Spleen (tissue), 11 donors: Measurements from ENCODE around the gene PNMA6F. TPM values are rescaled to one million over a fixed set of nuclear protein-coding genes. Genes with fewer than 3 reads are reported as not detected.
"Not testable (repeated sequence)": the region's sequence is repeated elsewhere in the genome, so short reads cannot be mapped to it uniquely, and the experiment has no call there.

Experiments
- DNase-seq: peaks from one replicate; pipeline ENCODE4 v3.0.0-alpha.2; 2020
- H3K27ac ChIP-seq, 8 donors: fragments of 200-600 bp; sonication (generic) in 7 of 8; 1 replicate in 4 of 8; 2 replicates in 4 of 8; pipeline versions ENCODE4 v1.5.0 to v1.8.0; 2016 to 2021; ENCODE audit warnings: inconsistent platforms in 4 of 8, mild to moderate bottlenecking in 4 of 8, moderate library complexity in 1 of 8
- H3K27me3 ChIP-seq, 7 donors: fragments of 200-600 bp; sonication (generic) in 6 of 7; replicated peaks in 1 of 7; 1 replicate in 4 of 7; 2 replicates in 3 of 7; pipeline versions ENCODE4 v1.5.0 to v1.8.0; 2016 to 2021; ENCODE audit warnings: inconsistent platforms in 3 of 7, mild to moderate bottlenecking in 1 of 7
- H3K36me3 ChIP-seq, 6 donors: fragments of 200-600 bp; sonication (generic) in 5 of 6; 1 replicate in 4 of 6; 2 replicates in 2 of 6; pipeline versions ENCODE4 v1.5.0 to v1.8.0; 2016 to 2021; ENCODE audit warnings: inconsistent platforms in 2 of 6
- H3K4me1 ChIP-seq, 6 donors: fragments of 200-600 bp; sonication (generic) in 5 of 6; 1 replicate in 3 of 6; 2 replicates in 3 of 6; pipeline versions ENCODE4 v1.5.0 to v1.8.0; 2016 to 2021; ENCODE audit warnings: inconsistent platforms in 3 of 6
- H3K4me3 ChIP-seq, 8 donors: fragments of 200-600 bp; sonication (generic) in 7 of 8; 1 replicate in 4 of 8; 2 replicates in 4 of 8; pipeline versions ENCODE4 v1.5.0 to v1.8.0; 2016 to 2021; ENCODE audit warnings: inconsistent platforms in 4 of 8, mild to moderate bottlenecking in 4 of 8, moderate library complexity in 2 of 8
- H3K9me3 ChIP-seq, 8 donors: fragments of 200-600 bp; sonication (generic) in 7 of 8; 1 replicate in 4 of 8; 2 replicates in 4 of 8; pipeline versions ENCODE4 v1.5.0 to v1.8.0; 2016 to 2021; ENCODE audit warnings: inconsistent platforms in 4 of 8
- WGBS, 5 donors: extraction: QIAGEN DNeasy Blood & Tissue Kit in 3 of 5; methylation state at CpG; one replicate each; pipeline versions ENCODE4 v1.1.5 to v1.1.7; 2013 to 2018; 5-methylcytosine and 5-hydroxymethylcytosine counted together
- intact Hi-C: fragments of 100-400 bp; cut with DNase I; formaldehyde crosslinking; loops from one replicate; pipeline ENCODE4 v1.15.0; 2023; ENCODE audit warnings: low total_unique reads
- polyA plus RNA-seq, 3 donors: library from polyadenylated mRNA; stranded (reverse); fragments of 200-250 nt; gene quantifications; one replicate each; pipeline ENCODE4 v1.2.1, GENCODE V29; 2013
- small RNA-seq, 4 donors: library from RNA; depleted of rRNA; stranded (forward); fragments of <200 nt; gene quantifications; one replicate each; pipeline ENCODE3, GENCODE V24; 2016
- total RNA-seq, 7 donors: library from RNA; depleted of rRNA in 3 of 7; stranded (reverse); fragments of >200 nt in 3 of 7; fragmentation: NEBNext Ultra II Directional in 4 of 7; extraction: Animal tissue kit (Norgen Biotek cat#: 25700) in 4 of 7; gene quantifications; one replicate each; pipeline versions ENCODE4 v1.1.0 to v1.2.1, GENCODE V29; 2016 to 2021
- donor health status: healthy with polysubstance abuse.
- donor health status: DM: no; HTN: no; CAD: no; lungs with moderate emphysema.
- donor health status: DM: no; HTN: no; CAD: no.
- donor health status: Bipolar disorder and iron deficiency.
- donor health status: healthy.
- donor health status: DM: no; HTN: no; CAD: no.
- donor health status: DM: yes; HTN: yes; CAD: no.

The PNMA6F gene
- total and polyA plus RNA-seq, 10 donors = not detected

DNA sequence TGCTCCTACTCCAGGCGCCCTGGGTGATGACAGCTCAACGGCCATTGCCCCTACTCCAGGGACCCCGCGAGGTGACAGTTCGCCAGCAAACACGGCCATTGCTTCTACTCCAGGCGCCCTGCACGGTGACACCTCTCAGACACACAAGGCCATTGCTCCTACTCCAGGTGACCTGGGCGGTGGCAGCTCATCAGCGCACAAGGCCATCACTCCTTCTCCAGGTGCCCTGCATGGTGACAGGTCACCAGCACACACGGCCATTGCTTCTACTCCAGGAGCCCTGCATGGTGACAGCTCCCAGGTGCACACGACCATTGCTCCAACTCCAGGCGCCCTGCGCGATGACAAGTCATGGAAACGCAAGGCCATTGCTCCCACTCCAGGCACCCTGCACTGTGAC lies 46.1 kb downstream of the PNMA6F start:
- intact Hi-C loops, H3K27me3 ChIP-seq, H3K9me3 ChIP-seq, H3K27ac ChIP-seq, DNase-seq, H3K36me3 ChIP-seq, H3K4me1 ChIP-seq, H3K4me3 ChIP-seq: not testable (repeated sequence)
- 93 to 100% methylated on average over 2 to 3 of the region's 16 CpGs; no CpG with 5 or more reads in 3 of the 5 donors for WGBS, 5 donors

DNA sequence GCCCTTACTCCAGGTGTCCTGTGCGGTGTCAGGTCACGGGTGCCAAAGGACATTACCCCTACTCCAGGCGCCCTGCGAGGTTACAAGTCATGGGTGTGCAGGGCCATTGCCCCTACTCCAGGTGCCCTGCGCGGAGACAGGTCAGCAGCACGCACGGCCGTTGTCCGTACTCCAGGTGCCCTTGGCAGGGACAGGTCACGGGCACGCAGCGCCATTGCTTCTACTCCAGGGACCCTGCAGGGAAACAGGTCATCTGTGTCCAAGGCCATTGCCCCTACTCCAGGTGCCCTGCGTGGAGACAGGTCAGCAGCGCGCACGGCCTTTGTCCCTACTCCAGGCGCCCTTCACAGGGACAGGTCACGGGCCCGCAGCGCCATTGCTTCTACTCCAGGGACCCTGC lies 49.0 kb downstream of the PNMA6F start:
- WGBS, 5 donors = 80 to 99% (median 94%) methylated on average over 1 to 15 of the region's 21 CpGs; no CpG with 5 or more reads in 1 of the 5 donors
- DNase-seq, H3K27ac ChIP-seq, H3K36me3 ChIP-seq, H3K9me3 ChIP-seq, H3K4me1 ChIP-seq, H3K4me3 ChIP-seq, intact Hi-C loops, H3K27me3 ChIP-seq: not testable (repeated sequence)

DNA sequence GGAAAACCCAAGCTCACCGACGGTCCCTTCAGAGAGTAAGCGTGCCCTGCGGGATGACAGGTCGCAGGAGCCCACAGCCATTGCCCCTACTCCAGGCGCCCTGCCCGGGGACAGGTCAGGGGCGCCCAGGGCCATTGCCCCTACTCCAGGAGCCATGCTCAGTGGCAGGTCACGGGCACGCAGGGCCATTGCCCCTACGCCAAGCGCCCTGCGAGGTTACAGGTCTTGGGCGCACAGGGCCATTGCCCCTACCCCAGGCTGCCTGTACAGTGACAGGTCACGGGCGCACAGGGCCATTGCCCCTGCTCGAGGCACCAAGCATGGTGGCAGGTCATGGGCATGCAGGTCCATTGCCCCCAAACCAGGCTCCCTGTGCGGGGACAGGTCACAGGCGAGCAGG lies 49.5 kb downstream of the PNMA6F start:
- 91 to 100% (median 97%) methylated on average over 4 to 9 of the region's 19 CpGs; no CpG with 5 or more reads in 2 of the 5 donors for WGBS, 5 donors
- intact Hi-C loops = not testable (repeated sequence)

More for the DNA sequence above, 49.5 kb downstream of the PNMA6F start:
- H3K36me3 ChIP-seq, H3K4me1 ChIP-seq, DNase-seq, H3K4me3 ChIP-seq, H3K27ac ChIP-seq, H3K27me3 ChIP-seq, H3K9me3 ChIP-seq: not testable (repeated sequence)

Small RNA genes lying within 50 kb of the gene (small RNA-seq; reads per million reads assigned to genes)
- 0 reads per million in 4 donors for gene AC152007.1

Other genes with a start within 250 kb of the PNMA6F start
- 1 to 10 TPM in 4 of 7 donors, under 1 TPM in 3; 0.39 to 1.5 (median 1.0) TPM for gene PNMA6A, start 249.3 kb downstream of the PNMA6F start, total RNA-seq
- gene PNMA6A, start 249.3 kb downstream of the PNMA6F start, polyA plus RNA-seq = 1 to 10 TPM in 2 of 3 donors, under 1 TPM in 1; 0.70 to 1.1 (median 1.1) TPM
- gene MAGEA1, start 142.5 kb downstream of the PNMA6F start, total RNA-seq = not detected
- gene MAGEA1, start 142.5 kb downstream of the PNMA6F start, polyA plus RNA-seq = not detected
- gene ZNF275, start 12.4 kb upstream of the PNMA6F start, total RNA-seq = 10 to 100 TPM; 15.2 to 33.8 (median 29.3) TPM
- 1 to 10 TPM; 2.9 to 5.2 (median 5.2) TPM for gene ZNF275, start 12.4 kb upstream of the PNMA6F start, polyA plus RNA-seq
- not detected for gene PNMA6E, start 79.6 kb upstream of the PNMA6F start, total RNA-seq
- not detected for gene PNMA6E, start 79.6 kb upstream of the PNMA6F start, polyA plus RNA-seq
- gene ZFP92, start 89.7 kb upstream of the PNMA6F start, total RNA-seq = 1 to 10 TPM; 1.5 to 3.4 (median 2.4) TPM
- gene ZFP92, start 89.7 kb upstream of the PNMA6F start, polyA plus RNA-seq = under 1 TPM; 0.26 to 0.83 (median 0.50) TPM
- 1 to 10 TPM; 1.2 to 6.4 (median 3.7) TPM for gene TREX2, start 124.3 kb upstream of the PNMA6F start, total RNA-seq
- gene TREX2, start 124.3 kb upstream of the PNMA6F start, polyA plus RNA-seq = 1 to 10 TPM; 1.1 to 1.8 (median 1.3) TPM
- gene HAUS7, start 148.8 kb upstream of the PNMA6F start, total RNA-seq = 10 to 100 TPM; 23.6 to 36.2 (median 33.2) TPM
- gene HAUS7, start 148.8 kb upstream of the PNMA6F start, polyA plus RNA-seq = 10 to 100 TPM; 36.6 to 83.7 (median 79.8) TPM
- gene BGN, start 173.2 kb upstream of the PNMA6F start, total RNA-seq = 100 to 1,000 TPM; 180 to 370 (median 268) TPM
- 100 to 1,000 TPM in 1 of 3 donors, 10 to 100 TPM in 2; 37.1 to 109 (median 40.1) TPM for gene BGN, start 173.2 kb upstream of the PNMA6F start, polyA plus RNA-seq
- gene ATP2B3, start 195.9 kb upstream of the PNMA6F start, total RNA-seq = under 1 TPM in 2 of 7 donors, not detected in 5; 0.07 to 0.13 TPM
- not detected for gene ATP2B3, start 195.9 kb upstream of the PNMA6F start, polyA plus RNA-seq